Hematopoietic multipotent progenitor cell treated with erythropoietin and hydrocortisone succinate and interleukin-3 and kit ligand, for 6 days (in vitro differentiated cells): ENCODE data around the gene INSL4.
A peak's percentile ranks its signal among the peaks of the same experiment; 100 is the strongest.

Source experiments
- DNase-seq: peaks from one replicate; pipeline ENCODE4 v3.0.0-alpha.2; 2015

Gene INSL4

DNA sequence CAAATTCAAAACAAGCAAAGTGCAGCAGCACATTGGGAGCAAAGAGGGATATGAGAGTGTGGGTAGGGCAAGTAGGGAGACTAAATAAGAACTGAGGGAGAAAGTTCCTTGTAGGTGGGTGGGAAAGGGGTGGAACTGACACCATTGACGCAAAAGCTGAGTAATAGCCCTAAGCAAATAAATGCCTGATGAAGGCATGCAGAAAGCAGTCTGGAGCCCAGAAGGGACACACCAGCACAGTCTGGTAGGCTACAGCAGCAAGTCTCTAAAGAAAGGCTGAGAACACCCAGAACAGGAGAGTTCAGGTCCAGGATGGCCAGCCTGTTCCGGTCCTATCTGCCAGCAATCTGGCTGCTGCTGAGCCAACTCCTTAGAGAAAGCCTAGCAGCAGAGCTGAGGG lies at the start of gene INSL4:
INSL4 (plus strand) TSS at position 208 of the 400 bp plus-strand sequence; CDS start at position 313, 105 bp downstream.
- no peak for DNase-seq

DNA sequence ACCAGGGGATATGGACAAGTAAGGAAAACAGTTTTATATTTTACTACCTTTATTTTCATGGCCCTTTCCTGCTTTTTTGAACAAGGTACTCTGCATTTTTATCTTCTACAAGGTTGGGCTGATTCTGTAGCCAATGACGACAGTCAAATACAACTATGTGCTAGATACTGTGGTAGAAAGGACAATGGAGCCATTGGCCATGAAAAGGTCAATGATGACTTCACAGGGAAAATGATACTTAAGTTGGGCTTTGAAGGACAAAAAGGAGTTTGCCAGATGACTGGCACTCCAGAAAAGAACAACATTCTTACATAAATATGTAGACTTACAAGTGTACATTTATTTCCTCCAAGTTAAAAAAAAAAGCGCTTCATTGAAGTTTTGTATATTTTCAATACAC lies 46.4 kb upstream of the INSL4 start:
- DNase-seq: no peak

DNA sequence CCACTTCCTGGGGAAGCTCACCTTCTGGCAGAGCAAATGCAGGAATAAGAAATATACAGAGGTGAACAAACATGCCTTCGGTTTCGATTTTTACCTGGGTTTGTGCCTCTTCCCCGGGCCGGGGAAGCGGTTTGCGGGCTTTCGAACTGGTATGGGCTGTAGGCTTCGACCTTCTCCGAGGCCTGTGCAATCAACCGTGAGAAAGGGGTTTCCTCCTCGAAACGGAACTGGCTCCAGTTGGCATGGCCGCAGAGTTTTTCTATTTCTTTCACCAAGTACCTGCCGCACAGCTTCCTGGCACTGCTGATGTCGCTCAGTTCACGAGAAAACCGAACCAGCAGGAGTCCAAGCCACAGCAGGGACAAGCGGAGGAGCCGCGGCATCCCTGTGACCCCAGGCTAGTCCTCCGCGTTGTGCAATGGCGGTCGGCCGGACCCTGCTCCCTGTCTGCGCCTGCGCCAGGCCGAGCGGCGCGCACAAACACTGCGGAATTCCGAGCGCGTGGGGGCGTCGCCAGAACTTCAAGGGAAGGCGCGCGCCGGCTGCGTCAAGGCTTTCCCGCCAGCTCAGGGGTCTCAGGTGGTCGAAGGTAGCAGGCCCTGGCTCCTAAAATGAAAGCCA lies 45.9 kb upstream of the INSL4 start, which contains the start of gene INSL6:
INSL6 (minus strand) TSS at position 420 of the 621 bp plus-strand sequence; CDS start at position 383, 37 bp downstream.
- DNase-seq: no peak

DNA sequence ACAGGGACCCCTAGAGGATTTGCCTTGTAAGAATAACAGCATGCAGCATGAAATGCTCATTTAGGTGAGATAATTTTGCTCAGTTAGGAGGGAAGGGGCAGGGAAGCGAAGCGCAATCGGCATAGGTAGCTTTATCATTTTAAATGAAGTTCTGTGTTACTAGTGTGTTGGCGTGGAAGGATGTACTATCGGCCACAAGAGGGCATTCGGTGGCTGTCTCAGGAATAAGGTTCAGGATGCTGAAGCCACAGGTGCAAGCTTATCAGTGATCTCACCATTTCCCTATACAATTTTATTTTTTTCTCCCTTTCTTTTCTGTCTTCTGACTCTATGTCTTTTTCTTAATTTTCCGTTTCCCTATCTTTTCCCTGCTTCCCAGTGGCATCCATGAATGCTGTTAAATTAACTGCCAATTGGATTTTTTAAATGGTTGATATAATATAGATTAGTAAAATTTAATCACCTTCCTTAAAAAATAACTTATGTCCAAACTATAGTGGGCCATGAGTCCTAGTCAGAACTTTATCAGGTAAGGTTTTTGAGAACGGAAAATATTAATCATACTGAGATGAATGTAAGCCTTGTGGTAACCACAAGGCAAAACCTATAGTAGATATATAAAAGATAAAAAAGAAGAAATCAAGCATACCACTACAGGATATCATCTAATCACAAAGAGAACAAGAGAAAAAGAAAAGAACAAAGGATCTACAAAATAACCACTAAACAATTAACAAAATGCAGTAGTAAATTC lies 44.6 kb upstream of the INSL4 start:
- DNase-seq: peak; percentile 84

DNA sequence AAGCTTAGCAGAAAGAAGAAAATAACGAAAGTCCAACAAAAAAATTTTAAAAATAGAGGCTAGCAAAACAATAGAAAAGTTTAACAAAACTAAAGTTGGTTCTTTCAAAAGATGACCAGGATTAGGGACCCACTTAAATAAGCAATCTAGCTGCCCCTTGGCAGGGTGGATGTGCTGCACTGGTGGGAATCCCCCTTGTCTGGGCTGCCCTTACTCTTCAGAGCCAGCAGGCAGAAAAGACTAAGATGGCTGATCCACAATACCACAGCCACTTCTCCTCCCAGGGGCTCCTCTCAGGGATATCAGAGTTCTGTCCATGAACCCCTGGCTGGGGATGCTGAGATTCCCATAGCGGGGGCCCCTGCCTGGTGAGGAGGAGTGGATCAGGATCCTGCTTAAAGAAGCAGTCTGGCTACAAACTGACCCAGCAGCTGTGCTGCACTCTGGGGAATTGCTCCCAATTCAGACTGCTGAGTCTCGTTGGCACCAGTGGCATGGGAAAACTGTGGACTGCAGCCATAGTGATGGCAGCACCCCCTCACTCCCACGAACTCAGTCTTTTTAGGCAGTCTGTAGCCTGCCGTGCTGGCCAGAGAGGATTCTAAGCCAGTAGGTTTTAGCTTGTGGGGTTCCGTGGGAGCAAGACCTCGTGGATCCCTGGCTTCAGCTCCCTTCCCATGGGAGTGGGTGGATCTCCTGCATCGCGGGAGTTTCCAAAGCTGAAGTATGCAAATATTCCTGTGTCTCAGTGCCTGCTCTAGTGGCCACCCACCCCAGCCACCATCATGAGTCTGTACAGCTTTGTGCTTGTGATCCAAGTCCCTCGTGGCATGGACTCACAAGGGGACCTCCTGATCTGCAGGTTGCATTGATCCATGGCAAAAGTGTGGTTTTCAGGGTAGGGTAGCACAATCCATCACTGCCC lies 42.9 kb upstream of the INSL4 start:
- DNase-seq: no peak

DNA sequence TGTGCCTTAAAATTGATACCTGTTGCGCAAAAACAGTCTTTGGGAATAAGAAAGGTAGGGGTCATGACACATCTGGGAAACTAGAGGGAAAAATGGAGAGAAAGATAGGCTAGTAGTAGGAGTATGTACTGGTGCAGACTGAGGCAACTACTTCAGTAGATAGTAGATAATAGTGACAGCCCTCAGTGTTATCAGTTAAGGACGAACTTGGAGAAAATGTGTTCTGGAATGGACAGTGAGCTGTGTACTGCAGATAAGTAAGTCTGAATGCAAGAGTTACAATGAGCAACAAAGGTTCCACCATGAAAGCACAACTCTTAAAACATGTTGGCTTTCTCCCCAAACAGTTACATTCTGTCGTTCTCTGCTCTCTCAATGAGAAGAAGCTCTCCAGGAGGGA lies 39.2 kb upstream of the INSL4 start:
- peak; percentile 72 for DNase-seq

DNA sequence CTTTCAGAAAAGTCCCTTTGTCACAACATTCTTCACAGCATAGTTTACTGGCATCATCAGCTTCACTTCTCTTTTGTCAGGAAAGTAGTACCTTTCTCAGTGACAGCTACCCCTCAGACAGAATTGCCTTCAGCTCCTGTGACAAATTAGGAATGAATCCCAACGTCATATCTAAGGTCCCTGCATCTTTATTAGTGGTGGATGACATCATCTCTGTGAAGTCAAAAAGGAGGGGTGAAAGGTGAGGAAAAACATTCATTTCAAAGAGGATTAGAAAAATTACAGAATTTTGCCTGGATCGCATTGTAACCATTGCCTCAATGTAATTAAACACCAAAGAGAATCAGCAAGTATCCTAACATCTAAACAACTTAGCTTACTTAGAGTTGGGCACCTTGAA lies 37.9 kb upstream of the INSL4 start:
- DNase-seq: no peak

DNA sequence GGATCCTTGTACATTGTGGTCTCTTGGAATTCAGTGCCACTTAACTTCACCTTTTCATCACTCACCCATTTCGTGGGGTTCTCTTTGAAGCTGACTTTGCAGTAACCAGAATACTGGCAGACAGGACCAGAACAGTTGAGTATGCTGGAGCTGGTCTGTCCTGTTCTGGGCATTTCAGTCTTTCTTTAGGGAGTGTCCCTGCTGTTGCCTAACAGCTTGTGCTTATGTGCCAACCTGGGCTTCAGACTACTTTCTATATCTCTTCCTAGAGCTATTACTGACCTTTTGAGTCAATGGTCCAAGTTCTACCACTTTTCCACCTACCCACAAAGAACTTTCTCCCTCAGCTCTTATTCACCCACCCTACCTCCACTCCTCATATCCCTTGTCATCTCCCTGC lies 35.8 kb upstream of the INSL4 start:
- no peak for DNase-seq

DNA sequence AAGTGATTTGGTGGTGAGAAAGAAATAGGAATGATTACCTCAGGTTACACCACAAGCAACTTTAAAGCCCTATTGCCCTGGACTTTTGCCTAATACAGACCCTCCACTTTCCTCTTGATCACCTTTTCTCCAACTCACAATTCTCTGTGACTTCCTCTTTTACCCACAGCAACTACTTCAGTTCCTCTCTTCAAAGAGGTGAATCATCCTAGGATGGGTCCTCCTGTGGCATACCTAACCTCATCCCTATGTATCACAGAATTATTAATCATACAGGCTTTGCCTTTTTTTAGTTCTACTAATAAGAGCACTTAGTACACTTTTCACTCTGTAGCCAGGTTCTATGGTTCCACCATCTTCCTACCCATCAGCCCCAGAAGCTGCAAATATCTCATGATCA lies 26.1 kb upstream of the INSL4 start:
- DNase-seq: no peak

DNA sequence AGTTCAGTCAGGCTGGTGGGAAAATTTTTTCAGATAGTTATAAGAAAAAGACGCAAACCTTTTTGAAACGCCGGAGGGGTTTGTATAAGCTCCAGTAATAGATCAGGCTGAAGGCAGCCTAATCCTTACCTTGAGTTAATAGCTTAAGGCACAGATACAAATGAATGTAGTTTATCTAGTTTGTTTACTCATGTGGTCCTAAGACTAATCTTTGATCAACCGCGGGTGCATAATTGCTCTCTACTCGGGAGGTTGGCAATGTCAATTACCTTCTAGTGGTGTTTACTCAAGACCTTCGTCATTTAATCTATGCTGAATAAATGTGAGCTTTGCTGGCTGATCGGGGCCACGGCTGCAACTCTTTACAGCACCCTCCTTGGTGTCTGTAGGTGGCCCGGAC lies 665 bp upstream of the INSL4 start:
- no peak for DNase-seq

DNA sequence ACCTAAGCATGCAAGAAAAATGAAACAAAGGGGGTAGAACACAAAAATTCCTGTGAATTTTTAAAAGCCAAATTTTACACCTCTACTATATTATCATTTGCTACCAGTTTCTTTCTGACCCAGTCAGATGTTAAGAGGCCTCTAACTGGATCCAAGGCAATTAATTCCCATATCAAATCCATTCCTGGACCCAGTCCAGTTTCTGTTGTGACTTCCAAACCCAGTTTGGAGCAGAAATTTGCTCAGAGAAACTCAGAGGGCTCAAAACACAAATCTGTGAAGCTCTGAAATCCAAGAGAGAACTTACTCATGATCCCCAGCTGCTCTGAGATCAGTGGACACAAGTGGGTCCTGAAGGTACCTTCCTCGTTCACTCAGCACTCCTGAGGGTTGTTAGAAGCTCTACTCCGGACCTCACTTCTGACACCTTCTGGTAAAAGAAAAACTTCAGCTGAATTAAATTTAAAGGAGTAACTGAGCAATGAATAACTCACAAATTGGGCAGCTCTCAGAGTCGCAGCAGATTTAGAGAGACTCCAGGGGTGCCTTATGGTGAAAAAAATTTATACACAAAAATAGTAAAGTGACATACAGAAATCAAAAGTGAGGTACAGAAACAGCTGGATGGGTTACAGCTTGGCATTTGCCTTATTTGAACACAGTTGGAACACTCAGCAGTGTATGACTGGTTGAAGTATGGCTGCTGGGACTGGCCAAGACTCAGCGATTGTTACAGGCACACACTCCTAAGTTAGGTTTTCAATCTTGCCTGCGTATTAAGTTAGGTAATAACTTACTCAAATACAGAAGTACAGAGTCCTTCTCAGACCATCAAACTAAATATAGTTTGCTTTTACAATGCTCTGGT lies 32.4 kb downstream of the INSL4 start:
- DNase-seq: peak; percentile 50

DNA sequence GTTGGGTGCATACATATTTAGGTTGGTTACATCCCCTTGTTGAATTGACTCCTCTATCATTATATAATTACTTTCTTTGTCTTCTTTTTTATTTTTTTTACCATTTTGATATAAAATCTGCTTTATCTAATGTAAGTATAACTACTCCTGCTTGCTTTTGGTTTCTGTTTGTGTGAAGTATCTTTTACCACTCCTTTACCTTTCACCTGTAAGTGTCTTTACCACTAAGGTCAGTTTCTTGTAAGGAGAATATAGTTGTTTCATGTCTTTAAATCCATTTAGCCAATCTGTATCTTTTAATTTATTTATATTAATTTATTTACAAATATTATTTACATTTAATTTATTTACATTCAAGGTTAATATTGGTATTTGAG lies 33.0 kb downstream of the INSL4 start:
- no peak for DNase-seq

DNA sequence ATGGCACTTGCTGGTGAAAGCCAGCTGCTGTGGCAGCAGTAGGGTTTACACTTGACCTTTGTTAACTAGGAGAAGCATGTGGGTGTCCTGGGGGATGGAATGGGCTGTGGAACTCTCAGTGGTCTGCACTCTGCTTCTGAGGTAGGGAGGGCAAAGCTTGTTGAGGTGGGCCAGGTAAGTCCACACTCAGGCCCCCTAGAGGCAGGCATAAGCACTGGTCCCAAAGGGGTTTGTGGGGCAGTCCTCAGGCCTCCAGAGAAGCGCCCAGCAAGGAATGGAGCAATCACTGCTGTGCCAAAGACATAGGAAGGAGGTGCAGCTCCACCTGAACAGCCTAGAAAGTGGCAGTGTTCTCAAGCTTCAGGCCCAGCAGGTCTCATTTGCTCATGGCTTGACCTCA lies 34.7 kb downstream of the INSL4 start:
- DNase-seq: no peak

DNA sequence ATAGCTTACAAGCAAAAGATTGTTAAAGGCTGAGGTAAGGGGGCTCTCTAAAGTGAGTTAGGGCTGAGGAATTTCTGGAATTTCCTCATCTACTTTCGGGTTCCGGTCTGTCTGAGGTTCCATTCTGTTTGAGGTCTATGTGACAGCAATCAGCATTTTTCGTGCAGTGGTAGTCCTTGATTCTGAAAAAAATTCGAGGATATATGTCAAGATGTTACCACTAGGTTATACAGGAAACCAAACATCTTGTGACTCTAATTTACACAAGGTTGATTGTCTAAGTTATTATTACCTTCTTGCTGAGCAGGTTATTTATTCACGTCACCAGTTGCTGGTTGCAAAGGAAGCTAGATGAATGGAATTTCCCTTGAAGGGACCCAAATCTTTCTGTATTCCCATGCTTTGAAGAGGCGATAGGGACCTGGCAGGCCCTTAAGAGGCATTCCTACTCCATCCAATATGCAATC lies 38.1 kb downstream of the INSL4 start:
- DNase-seq: no peak

DNA sequence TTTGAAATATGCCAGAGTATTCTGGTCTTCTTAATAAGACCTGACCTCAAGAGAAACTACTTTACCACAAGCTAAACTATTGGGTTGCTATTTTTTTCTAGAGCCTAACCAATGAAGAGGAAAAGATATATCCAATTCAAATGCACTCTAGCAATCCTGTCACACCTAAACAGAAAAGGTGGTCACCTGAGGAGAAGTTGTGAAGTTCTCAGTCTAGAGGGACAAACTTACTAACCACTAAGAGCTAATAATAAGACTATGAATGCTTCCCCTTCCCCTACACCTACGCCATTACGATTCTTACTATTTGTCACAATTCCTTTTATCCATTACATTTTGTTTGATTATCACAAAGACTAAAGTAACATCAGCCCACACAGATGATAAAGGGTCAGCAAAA lies 43.6 kb downstream of the INSL4 start:
- no peak for DNase-seq

DNA sequence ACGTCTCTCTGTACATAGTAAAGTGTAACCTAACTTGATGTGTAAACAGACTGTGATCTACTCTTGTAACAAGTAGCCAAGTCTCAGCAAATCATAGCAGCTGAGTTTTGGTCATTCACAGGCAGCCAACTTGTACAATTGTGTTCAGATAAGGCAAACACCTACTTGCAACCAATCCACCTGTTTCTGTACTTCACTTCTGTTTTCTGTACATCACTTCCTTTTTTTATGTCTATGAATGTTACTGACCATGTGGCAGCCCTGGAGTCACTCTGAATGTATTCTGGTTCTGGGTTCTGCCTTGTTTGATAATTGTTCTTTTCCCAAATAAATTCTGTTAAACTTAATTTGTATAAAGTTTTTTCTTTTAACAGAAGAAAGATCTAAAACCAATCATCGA lies 47.3 kb downstream of the INSL4 start:
- no peak for DNase-seq
